ENCODE results near the gene ZNF507.

ZNF507 gene

GRCh38 chr19:32345261-32346207 is at the start of gene ZNF507:
Gene ZNF507, plus strand, starts transcription at chr19:32345610. Its CDS starts 7,221 bp downstream, at chr19:32352831.
- peak; percentile 84 for DNase-seq

DNA sequence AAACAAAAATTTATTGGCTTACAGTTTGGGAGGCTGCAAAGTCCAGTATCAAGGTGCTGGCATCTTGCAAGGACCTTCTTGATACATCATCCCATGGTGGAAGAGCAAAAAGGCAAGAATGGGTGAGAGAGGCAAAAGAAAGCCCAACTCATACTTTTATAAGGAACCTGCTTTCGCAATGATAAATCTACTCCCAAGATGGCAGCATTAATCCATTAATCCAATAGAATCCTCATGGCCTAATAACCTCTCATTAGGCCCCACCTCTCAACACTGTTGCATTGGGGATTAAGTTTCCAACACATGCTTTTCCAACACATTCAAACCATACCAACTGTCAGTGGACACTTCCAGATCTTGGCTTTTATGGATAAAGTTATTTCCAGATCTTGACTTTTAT is 48.7 kb upstream of the ZNF507 start:
- no peak for DNase-seq

DNA sequence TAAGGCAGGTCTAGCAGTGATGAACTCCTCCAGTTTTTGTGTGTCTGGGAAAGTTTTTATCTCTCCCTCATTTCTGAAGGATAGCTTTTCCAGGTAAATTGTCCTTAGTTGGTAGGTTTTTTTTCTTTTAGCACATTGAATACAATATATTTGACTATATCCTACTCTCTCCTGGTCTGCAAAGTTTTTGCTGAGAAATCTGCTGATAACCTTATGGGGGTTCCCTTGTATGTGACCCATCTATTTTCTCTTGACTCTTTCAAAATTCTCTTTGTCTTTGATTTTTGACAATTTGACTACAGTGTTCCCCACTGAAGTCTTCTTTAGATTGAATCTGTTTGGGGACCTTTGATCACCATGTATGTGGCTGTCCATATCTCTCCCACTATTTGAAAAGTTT is 42.6 kb upstream of the ZNF507 start:
- DNase-seq = no peak

GRCh38 chr19:32303193-32303592 is 42.2 kb upstream of the ZNF507 start:
- no peak for DNase-seq

DNA sequence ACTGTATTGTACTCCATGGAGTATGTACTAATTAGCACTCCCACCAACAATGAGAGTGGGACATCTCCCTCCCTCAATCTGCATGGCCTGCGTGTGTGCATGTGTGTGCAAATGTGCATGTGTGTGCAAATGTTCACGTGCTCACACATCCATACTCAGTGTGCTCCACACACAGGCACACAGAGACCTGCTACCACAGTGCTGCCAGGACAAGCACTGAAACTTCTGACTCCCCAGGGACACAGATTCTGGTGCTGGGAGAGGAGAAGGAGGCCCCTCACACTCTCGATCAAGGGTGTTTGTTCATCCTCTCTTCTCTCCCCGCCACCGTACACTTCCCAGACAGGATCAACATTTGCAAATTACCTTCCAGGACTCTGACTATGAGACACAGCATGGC is 37.8 kb upstream of the ZNF507 start:
- no peak for DNase-seq

DNA sequence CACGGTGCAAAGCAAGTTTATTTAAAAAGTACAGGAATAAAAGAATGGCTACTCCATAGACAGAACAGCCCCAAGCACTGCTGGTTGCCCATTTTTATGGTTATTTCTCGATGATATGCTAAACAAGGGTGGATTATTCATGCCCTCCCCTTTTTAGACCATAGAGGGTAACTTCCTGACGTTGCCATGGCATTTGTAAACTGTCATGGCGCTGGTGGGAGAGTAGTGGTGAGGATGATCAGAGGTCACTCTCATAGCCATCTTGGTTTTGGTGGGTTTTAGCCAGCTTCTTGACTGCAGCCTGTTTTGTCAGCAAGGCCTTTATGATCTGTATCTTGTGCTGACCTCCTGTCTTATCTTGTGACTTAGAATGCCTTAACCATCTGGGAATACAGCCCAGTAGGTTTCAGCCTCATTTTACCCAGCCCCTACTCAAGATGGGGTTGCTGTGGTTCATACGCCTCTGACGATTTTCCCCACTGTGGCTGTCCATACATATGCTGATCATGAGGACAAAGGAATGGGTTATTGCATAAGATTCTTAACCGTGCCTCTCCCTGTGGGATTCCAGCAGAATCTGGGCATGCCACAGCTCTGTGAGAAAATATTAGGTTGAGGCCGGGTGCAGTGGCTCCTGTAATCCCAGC is 36.9 kb upstream of the ZNF507 start:
- DNase-seq = no peak

- no peak for DNase-seq
These were observed 35.6 kb upstream of the ZNF507 start for GRCh38 chr19:32309711-32310390.

- no peak for DNase-seq
These were observed 34.0 kb upstream of the ZNF507 start for GRCh38 chr19:32311371-32311770.

- no peak for DNase-seq
These were observed 31.7 kb upstream of the ZNF507 start for GRCh38 chr19:32313569-32314265.

DNA sequence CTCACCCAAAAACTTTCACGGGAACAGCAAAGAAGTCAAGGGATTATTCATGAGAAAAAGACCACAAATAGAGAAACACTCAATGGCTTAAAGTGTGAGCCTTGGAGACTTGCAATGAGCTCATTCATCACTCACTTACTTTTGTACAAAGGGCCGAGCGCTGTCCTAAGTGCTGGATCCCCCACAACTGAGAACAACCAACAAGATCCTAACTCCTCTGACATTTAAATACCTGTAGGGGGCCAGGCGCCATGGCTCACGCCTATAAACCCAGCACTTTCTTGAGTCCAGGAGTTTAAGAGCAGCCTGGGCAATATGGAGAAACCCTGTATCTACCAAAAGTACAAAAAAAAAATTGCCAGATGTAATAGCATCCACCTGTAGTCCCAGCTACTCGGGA is 29.4 kb upstream of the ZNF507 start:
- DNase-seq = no peak

GRCh38 chr19:32317086-32317485 is 28.3 kb upstream of the ZNF507 start:
- DNase-seq = no peak

- no peak for DNase-seq
These were observed 26.4 kb upstream of the ZNF507 start for GRCh38 chr19:32318884-32319520.

DNA sequence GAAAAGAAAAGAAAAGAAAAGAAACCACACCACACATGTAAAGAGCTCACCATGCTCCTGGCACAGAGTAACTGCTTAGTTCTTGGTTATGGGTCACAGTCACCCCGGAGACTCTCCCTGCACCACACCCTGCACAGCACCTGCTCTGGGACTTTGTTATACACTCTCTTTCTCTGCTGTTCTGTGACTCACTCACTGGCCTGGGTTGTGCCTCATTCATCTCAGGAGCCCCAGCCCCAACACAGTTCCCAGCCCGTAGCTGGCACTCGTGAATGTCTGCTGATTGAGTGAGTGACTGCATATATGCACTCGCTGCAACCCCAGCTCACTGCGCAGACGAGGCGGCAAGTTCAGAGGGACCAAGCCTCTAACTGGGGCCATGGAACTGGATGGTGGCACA is 22.9 kb upstream of the ZNF507 start:
- no peak for DNase-seq

- DNase-seq = no peak
These were observed 20.7 kb upstream of the ZNF507 start for GRCh38 chr19:32324631-32325285.

GRCh38 chr19:32330213-32330857 is 15.1 kb upstream of the ZNF507 start:
- DNase-seq = no peak

- no peak for DNase-seq
These were observed 12.2 kb upstream of the ZNF507 start for GRCh38 chr19:32333227-32333626.

DNA sequence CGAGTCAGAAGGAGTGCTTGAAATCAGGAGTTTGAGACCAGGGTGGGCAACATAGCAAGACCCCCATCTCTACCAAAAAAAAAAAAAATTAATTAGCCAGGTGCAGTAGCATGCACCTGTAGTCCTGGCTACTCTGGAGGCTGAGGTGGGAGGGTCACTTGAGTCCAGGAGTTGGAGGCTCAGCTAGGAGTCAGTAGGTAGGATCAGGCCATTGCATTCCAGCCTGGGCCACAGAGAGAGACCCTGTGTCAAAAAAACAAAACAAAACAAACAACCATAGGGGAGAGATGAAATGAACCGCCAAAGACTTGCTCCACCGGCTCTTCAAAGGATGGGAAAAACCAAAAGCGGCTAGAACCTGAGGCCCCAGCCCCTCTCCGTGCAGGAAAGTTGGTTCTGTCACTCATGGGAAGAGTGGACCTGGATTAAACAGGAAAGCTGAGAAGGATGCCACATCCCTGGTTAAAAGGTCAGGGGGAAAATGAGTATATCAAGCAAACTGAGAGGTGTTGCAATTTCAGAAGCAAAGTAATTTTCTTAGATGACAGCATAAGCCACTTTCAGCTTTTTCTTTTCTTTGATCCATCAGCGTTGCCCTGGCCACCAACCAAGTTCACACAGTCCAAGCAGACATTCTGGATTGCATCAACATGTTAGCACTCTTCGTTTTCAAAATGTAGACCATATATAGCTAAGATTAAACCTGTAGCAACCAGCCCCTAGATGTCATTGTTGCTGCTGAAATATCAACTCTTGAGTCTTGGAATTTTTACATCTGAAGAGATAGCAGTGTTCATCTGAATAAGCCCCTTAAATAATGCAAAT is 8.9 kb upstream of the ZNF507 start:
- DNase-seq = no peak

- no peak for DNase-seq
These were observed 8.2 kb upstream of the ZNF507 start for GRCh38 chr19:32337084-32337808.

GRCh38 chr19:32339423-32339822 is 6.0 kb upstream of the ZNF507 start:
- no peak for DNase-seq

Measured in CD4-positive, alpha-beta T cell treated with Interleukin-10 for 1 hour (primary cell).